H9 (cell line): ENCODE measurements around the gene SCD5. TPM values are rescaled to one million over a fixed set of nuclear protein-coding genes. Genes with fewer than 3 reads are reported as not detected.

Experiments
- DNase-seq: peaks from one replicate; pipeline ENCODE4 v3.0.0-alpha.2; 2017
- H2AFZ ChIP-seq: one replicate; pipeline ENCODE4 v1.6.1; 2013; ENCODE audit warnings: mild to moderate bottlenecking, low read length, control low read depth, moderate library complexity
- H2AK5ac ChIP-seq: 2 replicates; pipeline ENCODE4 v1.6.1; 2013; ENCODE audit warnings: low read length, control low read depth, mixed read lengths; ENCODE audit not compliant: insufficient read length
- H2BK120ac ChIP-seq: one replicate; pipeline ENCODE4 v1.6.1; 2013; ENCODE audit warnings: low read depth, mild to moderate bottlenecking, low read length, control low read depth, inconsistent platforms; ENCODE audit not compliant: poor library complexity, severe bottlenecking
- H2BK12ac ChIP-seq: 2 replicates; pipeline ENCODE4 v1.6.1; 2013; ENCODE audit warnings: low read length, control low read depth, mixed read lengths, low read depth; ENCODE audit not compliant: insufficient read length
- H2BK15ac ChIP-seq: 2 replicates; pipeline ENCODE4 v1.6.1; 2013; ENCODE audit warnings: low read depth, low read length, control low read depth
- H2BK20ac ChIP-seq: one replicate; pipeline ENCODE4 v1.6.1; 2013; ENCODE audit warnings: low read depth, mild to moderate bottlenecking, low read length, control low read depth, inconsistent platforms; ENCODE audit not compliant: poor library complexity, severe bottlenecking
- H2BK5ac ChIP-seq: 2 replicates; pipeline ENCODE4 v1.6.1; 2013; ENCODE audit warnings: low read length, control low read depth, mixed read lengths; ENCODE audit not compliant: insufficient read length
- H3K14ac ChIP-seq: 2 replicates; pipeline ENCODE4 v1.6.1; 2013; ENCODE audit warnings: low read length, control low read depth; ENCODE audit not compliant: insufficient read depth
- H3K18ac ChIP-seq: 2 replicates; pipeline ENCODE4 v1.6.1; 2013; ENCODE audit warnings: low read depth, mild to moderate bottlenecking, mixed read lengths, low read length, control low read depth; ENCODE audit not compliant: insufficient read length
- H3K23ac ChIP-seq: 2 replicates; pipeline ENCODE4 v1.6.1; 2013; ENCODE audit warnings: low read length, control low read depth, mixed read lengths, low read depth; ENCODE audit not compliant: insufficient read length
- H3K23me2 ChIP-seq: 2 replicates; pipeline ENCODE4 v1.6.1; 2013; ENCODE audit warnings: low read depth, mild to moderate bottlenecking, mixed read lengths, low read length, control low read depth; ENCODE audit not compliant: insufficient read length, poor library complexity, severe bottlenecking
- H3K27ac ChIP-seq: 2 replicates; pipeline ENCODE4 v1.5.1; 2013; ENCODE audit warnings: low read length, control low read depth, mixed read lengths, low read depth; ENCODE audit not compliant: insufficient read length
- H3K27me3 ChIP-seq: 2 replicates; pipeline ENCODE4 v1.6.1; 2013; ENCODE audit warnings: low read length, control low read depth, inconsistent platforms; ENCODE audit not compliant: insufficient read depth
- H3K4ac ChIP-seq: 2 replicates; pipeline ENCODE4 v1.6.1; 2013; ENCODE audit warnings: low read depth, mild to moderate bottlenecking, control low read depth, inconsistent platforms, low read length, moderate library complexity
- H3K4me1 ChIP-seq: 2 replicates; pipeline ENCODE4 v1.6.1; 2013; ENCODE audit warnings: low read length, control low read depth, inconsistent platforms; ENCODE audit not compliant: insufficient read depth
- H3K4me2 ChIP-seq: 2 replicates; pipeline ENCODE4 v1.6.1; 2013; ENCODE audit warnings: low read length, control low read depth, mixed read lengths; ENCODE audit not compliant: insufficient read length, insufficient read depth
- H3K56ac ChIP-seq: 2 replicates; pipeline ENCODE4 v1.6.1; 2013; ENCODE audit warnings: low read depth, mild to moderate bottlenecking, mixed read lengths, low read length, control low read depth; ENCODE audit not compliant: insufficient read length
- H3K79me1 ChIP-seq: 2 replicates; pipeline ENCODE4 v1.6.1; 2013; ENCODE audit warnings: low read depth, mild to moderate bottlenecking, moderate library complexity, low read length, control low read depth, inconsistent platforms; ENCODE audit not compliant: insufficient read depth, poor library complexity, severe bottlenecking
- H3K79me2 ChIP-seq: 2 replicates; pipeline ENCODE4 v1.6.1; 2013; ENCODE audit warnings: low read length, control low read depth, inconsistent platforms; ENCODE audit not compliant: insufficient read depth
- H3K9ac ChIP-seq: 2 replicates; pipeline ENCODE4 v1.6.1; 2013; ENCODE audit warnings: low read length, control low read depth, mixed read lengths; ENCODE audit not compliant: insufficient read length; ENCODE audit errors: extremely low read depth
- H3K9me3 ChIP-seq: one replicate; pipeline ENCODE4 v1.6.1; 2013; ENCODE audit warnings: low read depth, low read length, inconsistent platforms; ENCODE audit not compliant: control insufficient read depth
- H3T11ph ChIP-seq: one replicate; pipeline ENCODE4 v1.6.1; 2013; ENCODE audit warnings: mild to moderate bottlenecking, low read length, control low read depth, inconsistent platforms
- H4K20me1 ChIP-seq: one replicate; pipeline ENCODE4 v1.6.1; 2013; ENCODE audit not compliant: control insufficient read depth, insufficient read length, insufficient read depth
- H4K5ac ChIP-seq: 2 replicates; pipeline ENCODE4 v1.6.1; 2013; ENCODE audit warnings: low read depth, mild to moderate bottlenecking, mixed read lengths, low read length, control low read depth; ENCODE audit not compliant: insufficient read length
- H4K8ac ChIP-seq: replicated peaks from 2 replicates; pipeline ENCODE4 v1.6.1; 2013; ENCODE audit warnings: low read length, control low read depth, mixed read lengths, low read depth; ENCODE audit not compliant: insufficient read length
- H4K91ac ChIP-seq: 2 replicates; pipeline ENCODE4 v1.6.1; 2013; ENCODE audit warnings: low read depth, mild to moderate bottlenecking, moderate library complexity, mixed read lengths, low read length, control low read depth; ENCODE audit not compliant: insufficient read length
- H3K27ac Mint-ChIP-seq, 3 experiments: 2 replicates in 2 of 3; 3 replicates in 1 of 3; pipeline ENCODE4 v1.8.0; 2020 to 2021; ENCODE audit warnings: mixed read lengths in 3 of 3, mild to moderate bottlenecking in 1 of 3, moderate library complexity in 1 of 3
- H3K27me3 Mint-ChIP-seq: 2 replicates; pipeline ENCODE4 v1.8.0; 2021; ENCODE audit warnings: low read depth, mild to moderate bottlenecking, moderate library complexity, mixed read lengths
- H3K36me3 Mint-ChIP-seq, 3 experiments: 2 replicates in 2 of 3; 3 replicates in 1 of 3; pipeline ENCODE4 v1.8.0; 2020 to 2021; ENCODE audit warnings: low read depth in 3 of 3, mixed read lengths in 3 of 3; ENCODE audit not compliant: insufficient read depth in 1 of 3
- H3K4me1 Mint-ChIP-seq, 2 experiments: 2 replicates each; pipeline ENCODE4 v1.8.0; 2020; ENCODE audit warnings: mixed read lengths in 2 of 2
- H3K4me3 Mint-ChIP-seq, 2 experiments: 2 replicates in 1 of 2; 3 replicates in 1 of 2; pipeline ENCODE4 v1.8.0; 2020 to 2021; ENCODE audit warnings: mild to moderate bottlenecking in 2 of 2, mixed read lengths in 2 of 2, moderate library complexity in 1 of 2
- H3K9me3 Mint-ChIP-seq, 2 experiments: 2 replicates in 1 of 2; 3 replicates in 1 of 2; pipeline ENCODE4 v1.8.0; 2020; ENCODE audit warnings: mild to moderate bottlenecking in 2 of 2, mixed read lengths in 2 of 2, moderate library complexity in 1 of 2
- WGBS: extraction: QIAGEN DNeasy Blood & Tissue Kit; methylation state at CpG from one replicate; pipeline ENCODE4 v1.1.7; 2013; ENCODE audit warnings: missing lambda C conversion rate, low lambda C conversion rate, mixed read lengths; ENCODE audit not compliant: insufficient read length; ENCODE audit errors: extremely low coverage; 5-methylcytosine and 5-hydroxymethylcytosine counted together
- total RNA-seq: library from RNA; stranded (reverse); gene quantifications from 2 replicates; pipeline ENCODE4 v1.2.1, GENCODE V29; 2021
- TF ChIP-seq, protein P1 (sequence below): fragments of 200-600 bp; sonication (generic); conservative IDR thresholded peaks from 3 replicates; pipeline ENCODE4 v1.8.0; 2021; ENCODE audit warnings: antibody characterized with exemption, mild to moderate bottlenecking

The SCD5 gene
- total RNA-seq, 1 experiment from 2014 or later: 0.68 TPM

GRCh38 chr4:82640540-82640939 lies 158.1 kb downstream of the SCD5 start:
- H3K23me2 ChIP-seq: no peaks in the 10 kb centered on the region
- no peak overlapping the region for H3K23ac ChIP-seq
- H2AFZ ChIP-seq: no peak overlapping the region
- no peak overlapping the region for H4K5ac ChIP-seq
- Mint-ChIP-seq H3K27ac (no peak overlapping the region), H3K4me1 (peaks cover 0 to 6% of the 10 kb centered on the region in 2 experiments; a peak in 2 of 4 replicates), H3K27me3 (peaks cover 5% of the 10 kb centered on the region), H3K36me3 (no peaks in the 10 kb centered on the region), H3K9me3 (no peaks in the 10 kb centered on the region), H3K4me3 (no peak overlapping the region)
- no peak overlapping the region for H3K14ac ChIP-seq
- no peaks in the 10 kb centered on the region for H3K79me1 ChIP-seq
- no peak overlapping the region for H3K4me2 ChIP-seq
- no peak overlapping the region for H3K56ac ChIP-seq
- no peaks in the 10 kb centered on the region for H3K9me3 ChIP-seq
- H2BK5ac ChIP-seq: no peak overlapping the region
- H2BK12ac ChIP-seq: no peak overlapping the region
- no peak overlapping the region for H3K27ac ChIP-seq
- DNase-seq: no peak
- no peak overlapping the region for H4K91ac ChIP-seq
- no peaks in the 10 kb centered on the region for H3K27me3 ChIP-seq
- no peak overlapping the region for H2BK120ac ChIP-seq
- H2BK15ac ChIP-seq: no peak overlapping the region
- no peak overlapping the region for H2AK5ac ChIP-seq
- no peak overlapping the region for H3K4ac ChIP-seq
- H3K79me2 ChIP-seq: no peaks in the 10 kb centered on the region
- no peaks in the 10 kb centered on the region for H3K4me1 ChIP-seq
- no peak overlapping the region for H3K18ac ChIP-seq
- H4K8ac ChIP-seq: no peak overlapping the region
- no peak overlapping the region for H3K9ac ChIP-seq
- no CpG with 5 or more reads among the region's 5 CpGs for WGBS
- H2BK20ac ChIP-seq: no peak overlapping the region
- no peaks in the 10 kb centered on the region for H4K20me1 ChIP-seq
- TF ChIP-seq, protein P1, sequence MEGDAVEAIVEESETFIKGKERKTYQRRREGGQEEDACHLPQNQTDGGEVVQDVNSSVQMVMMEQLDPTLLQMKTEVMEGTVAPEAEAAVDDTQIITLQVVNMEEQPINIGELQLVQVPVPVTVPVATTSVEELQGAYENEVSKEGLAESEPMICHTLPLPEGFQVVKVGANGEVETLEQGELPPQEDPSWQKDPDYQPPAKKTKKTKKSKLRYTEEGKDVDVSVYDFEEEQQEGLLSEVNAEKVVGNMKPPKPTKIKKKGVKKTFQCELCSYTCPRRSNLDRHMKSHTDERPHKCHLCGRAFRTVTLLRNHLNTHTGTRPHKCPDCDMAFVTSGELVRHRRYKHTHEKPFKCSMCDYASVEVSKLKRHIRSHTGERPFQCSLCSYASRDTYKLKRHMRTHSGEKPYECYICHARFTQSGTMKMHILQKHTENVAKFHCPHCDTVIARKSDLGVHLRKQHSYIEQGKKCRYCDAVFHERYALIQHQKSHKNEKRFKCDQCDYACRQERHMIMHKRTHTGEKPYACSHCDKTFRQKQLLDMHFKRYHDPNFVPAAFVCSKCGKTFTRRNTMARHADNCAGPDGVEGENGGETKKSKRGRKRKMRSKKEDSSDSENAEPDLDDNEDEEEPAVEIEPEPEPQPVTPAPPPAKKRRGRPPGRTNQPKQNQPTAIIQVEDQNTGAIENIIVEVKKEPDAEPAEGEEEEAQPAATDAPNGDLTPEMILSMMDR: no peak
- no peak overlapping the region for H3T11ph ChIP-seq
